HEK293 (cell line): Measurements from ENCODE around the gene RHBDD2.
"Not testable (repeated sequence)": the region's sequence is repeated elsewhere in the genome, so short reads cannot be mapped to it uniquely, and the experiment has no call there.

Experiments
- CTCF ChIA-PET: fragments of 350-600 bp; formaldehyde crosslinking; extraction: SDS; loops from one replicate; lab custom pipeline; 2021; ENCODE audit warnings: antibody characterized with exemption; lab: Yijun Ruan, JAX
- POLR2A ChIA-PET: fragments of 300-600 bp; formaldehyde crosslinking; extraction: SDS; loops from one replicate; lab custom pipeline; 2020; ENCODE audit warnings: antibody characterized with exemption, inconsistent platforms; lab: Yijun Ruan, JAX
- H3K27ac ChIP-seq: fragments of 200-500 bp; sonication (Bioruptor generic); 2 replicates; pipeline ENCODE4 v1.5.1; 2014; ENCODE audit warnings: low read depth, low read length, control low read depth, inconsistent platforms; ENCODE audit errors: extremely low read depth
- H3K36me3 ChIP-seq, 2 experiments: fragments of 200-500 bp in 1 of 2; sonication (Bioruptor generic) in 1 of 2; 1 replicate in 1 of 2; 2 replicates in 1 of 2; pipeline ENCODE4 v1.5.1; 2014 to 2017; ENCODE audit warnings: inconsistent platforms in 2 of 2, low read length in 2 of 2; ENCODE audit not compliant: control insufficient read depth in 2 of 2, insufficient read depth in 1 of 2
- H3K4me1 ChIP-seq: fragments of 200-500 bp; sonication (Bioruptor generic); 2 replicates; pipeline ENCODE4 v1.5.1; 2014; ENCODE audit warnings: mild to moderate bottlenecking, low read length, inconsistent platforms; ENCODE audit not compliant: control insufficient read depth, insufficient read depth
- H3K4me3 ChIP-seq: 2 replicates; pipeline ENCODE4 v1.5.1; 2011; ENCODE audit warnings: low read depth, mild to moderate bottlenecking, control low read depth, low read length, moderate library complexity
- H3K9me3 ChIP-seq: fragments of 200-500 bp; sonication (Bioruptor generic); 2 replicates; pipeline ENCODE4 v1.5.1; 2014; ENCODE audit warnings: low read depth, low read length, inconsistent platforms; ENCODE audit not compliant: control insufficient read depth, insufficient read depth
- GLIS1 ChIP-seq: fragments of 450-650 bp; formaldehyde crosslinking; IDR thresholded peaks from 2 replicates; pipeline ENCODE4 v1.5.1; 2016; ENCODE audit warnings: missing biosample characterization, missing genetic modification characterization
- KLF1 ChIP-seq: fragments of 450-650 bp; formaldehyde crosslinking; IDR thresholded peaks from 2 replicates; pipeline ENCODE4 v1.5.1; 2016; ENCODE audit warnings: missing biosample characterization, missing genetic modification characterization
- KLF16 ChIP-seq: fragments of 450-650 bp; formaldehyde crosslinking; IDR thresholded peaks from 2 replicates; pipeline ENCODE4 v1.5.1; 2017; ENCODE audit warnings: missing biosample characterization, missing genetic modification characterization
- OSR2 ChIP-seq: fragments of 450-650 bp; formaldehyde crosslinking; IDR thresholded peaks from 2 replicates; pipeline ENCODE4 v1.5.1; 2016; ENCODE audit warnings: missing biosample characterization, missing genetic modification characterization
- REPIN1 ChIP-seq: fragments of 450-650 bp; formaldehyde crosslinking; IDR thresholded peaks from 2 replicates; pipeline ENCODE4 v1.5.1; 2017; ENCODE audit warnings: missing biosample characterization, missing genetic modification characterization, low read depth
- SCRT2 ChIP-seq: fragments of 450-650 bp; formaldehyde crosslinking; IDR thresholded peaks from 2 replicates; pipeline ENCODE4 v1.5.1; 2016; ENCODE audit warnings: missing biosample characterization, missing genetic modification characterization
- ZBTB17 ChIP-seq: fragments of 450-650 bp; formaldehyde crosslinking; IDR thresholded peaks from 2 replicates; pipeline ENCODE4 v1.5.1; 2016; ENCODE audit warnings: missing biosample characterization, missing genetic modification characterization
- ZBTB48 ChIP-seq: fragments of 450-650 bp; formaldehyde crosslinking; IDR thresholded peaks from 2 replicates; pipeline ENCODE4 v1.5.1; 2016; ENCODE audit warnings: missing biosample characterization, missing genetic modification characterization
- ZIC2 ChIP-seq: fragments of 450-650 bp; formaldehyde crosslinking; IDR thresholded peaks from 2 replicates; pipeline ENCODE4 v1.5.1; 2016; ENCODE audit warnings: missing biosample characterization, missing genetic modification characterization
- ZNF121 ChIP-seq: fragments of 450-650 bp; formaldehyde crosslinking; IDR thresholded peaks from 2 replicates; pipeline ENCODE4 v1.5.1; 2016; ENCODE audit warnings: missing biosample characterization, missing genetic modification characterization
- ZNF140 ChIP-seq: fragments of 450-650 bp; formaldehyde crosslinking; IDR thresholded peaks from 2 replicates; pipeline ENCODE4 v1.5.1; 2016; ENCODE audit warnings: missing biosample characterization, missing genetic modification characterization
- ZNF311 ChIP-seq: fragments of 450-650 bp; formaldehyde crosslinking; IDR thresholded peaks from 2 replicates; pipeline ENCODE4 v1.5.1; 2017; ENCODE audit warnings: missing biosample characterization, missing genetic modification characterization, borderline replicate concordance
- ZNF350 ChIP-seq: fragments of 450-650 bp; formaldehyde crosslinking; IDR thresholded peaks from 2 replicates; pipeline ENCODE4 v1.5.0; 2017; ENCODE audit warnings: missing biosample characterization, mild to moderate bottlenecking, missing genetic modification characterization
- ZNF521 ChIP-seq: fragments of 450-650 bp; formaldehyde crosslinking; IDR thresholded peaks from 2 replicates; pipeline ENCODE4 v1.5.1; 2017; ENCODE audit warnings: missing biosample characterization, mild to moderate bottlenecking, missing genetic modification characterization
- ZNF792 ChIP-seq: fragments of 450-650 bp; formaldehyde crosslinking; IDR thresholded peaks from 2 replicates; pipeline ENCODE4 v1.5.1; 2016; ENCODE audit warnings: missing biosample characterization, missing genetic modification characterization
- TF ChIP-seq, protein P1 (sequence below): fragments of 450-650 bp; formaldehyde crosslinking; IDR thresholded peaks from 2 replicates; pipeline ENCODE4 v1.5.1; 2017; ENCODE audit warnings: missing biosample characterization, missing genetic modification characterization
- TF ChIP-seq, protein P2 (sequence below): fragments of 450-650 bp; formaldehyde crosslinking; IDR thresholded peaks from 2 replicates; pipeline ENCODE4 v1.5.1; 2016; ENCODE audit warnings: missing biosample characterization, missing genetic modification characterization
- TF ChIP-seq, protein P3 (sequence below): fragments of 450-650 bp; formaldehyde crosslinking; IDR thresholded peaks from 2 replicates; pipeline ENCODE4 v1.5.1; 2016; ENCODE audit warnings: missing biosample characterization, missing genetic modification characterization, borderline replicate concordance
- TF ChIP-seq, protein P4 (sequence below): fragments of 450-650 bp; formaldehyde crosslinking; IDR thresholded peaks from 2 replicates; pipeline ENCODE4 v1.5.1; 2016; ENCODE audit warnings: missing biosample characterization, missing genetic modification characterization

The RHBDD2 gene

DNA sequence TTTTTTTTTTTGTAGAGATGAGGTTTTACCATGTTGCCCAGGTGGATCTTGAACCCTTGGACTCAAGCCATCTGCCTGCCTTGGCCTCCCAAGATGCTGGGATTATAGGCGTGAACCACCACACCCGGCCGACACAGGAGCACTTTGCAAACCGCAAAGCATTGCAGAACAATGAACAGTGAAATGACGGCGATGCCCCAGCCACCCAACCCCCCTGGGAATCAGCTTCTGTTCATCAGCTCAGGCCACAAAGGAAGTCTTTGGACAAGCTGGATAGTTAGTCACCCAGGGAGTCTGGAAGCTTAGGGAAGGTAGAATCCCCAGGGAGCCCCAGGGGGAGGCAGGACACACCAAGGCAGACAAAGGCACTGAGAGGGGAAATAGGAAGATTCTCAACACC, 49.2 kb upstream of the RHBDD2 start:
- H3K9me3 ChIP-seq, POLR2A ChIA-PET: not testable (repeated sequence)
- TF ChIP-seq GLIS1 (tag by site-specific recombination): 0 out of 2 replicates have a peak, but pooled peaks have one; percentile 31
- TF ChIP-seq OSR2: peak; percentile 67
- 0 out of 2 replicates have a peak, but pooled peaks have one; percentile 19 for TF ChIP-seq KLF1 (tag by site-specific recombination)
- TF ChIP-seq, all 188 proteins: peak for 3; not testable (repeated sequence) for 185
- CTCF ChIA-PET, H3K4me3 ChIP-seq, H3K27ac ChIP-seq, H3K36me3 ChIP-seq, H3K4me1 ChIP-seq: not testable (repeated sequence)

DNA sequence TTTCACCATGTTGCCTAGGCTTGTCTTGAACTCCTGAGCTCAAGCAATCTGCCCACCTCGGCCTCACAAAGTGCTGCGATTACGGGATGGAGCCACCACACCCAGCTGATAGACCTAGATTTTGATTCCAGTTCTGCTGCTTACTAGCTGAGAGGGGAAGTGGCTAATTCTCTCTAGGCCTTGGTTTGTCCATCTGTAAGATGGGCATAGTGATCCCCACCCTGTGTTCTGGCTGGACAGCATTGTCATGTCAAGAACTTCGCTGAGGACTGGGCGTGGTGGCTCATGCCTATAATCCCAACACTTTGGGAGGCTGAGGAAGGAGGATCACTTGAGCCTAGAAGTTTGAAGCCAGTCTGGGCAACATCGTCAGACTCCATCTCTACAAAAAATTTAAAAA, 47.9 kb upstream of the RHBDD2 start:
- Histone ChIP-seq H3K9me3 (no peaks in the 10 kb centered on the region), H3K27ac (no peak overlapping the region), H3K4me1 (no peaks in the 10 kb centered on the region), H3K36me3 (no peaks in the 10 kb centered on the region), H3K4me3 (no peak overlapping the region)
- POLR2A ChIA-PET: no interaction called here
- CTCF ChIA-PET: interaction anchor here (1.0 kb wide), 1 partner anchor 115 kb away, joined by 5 read pairs; no protein-coding TSS in a partner anchor
- TF ChIP-seq KLF16 (no peak), ZNF311 (tag by site-specific recombination) (no peak), ZNF121 (tag by site-specific recombination) (no peak), ZBTB17 (tag by site-specific recombination) (no peak), SCRT2 (tag by site-specific recombination) (no peak), ZBTB48 (tag by site-specific recombination) (no peak), REPIN1 (tag by site-specific recombination) (no peak), ZNF521 (no peak), ZNF792 (tag by site-specific recombination) (no peak), ZIC2 (tag by site-specific recombination) (no peak), ZNF350 (no peak), ZNF140 (tag by site-specific recombination) (no peak)
- TF ChIP-seq, protein P1, sequence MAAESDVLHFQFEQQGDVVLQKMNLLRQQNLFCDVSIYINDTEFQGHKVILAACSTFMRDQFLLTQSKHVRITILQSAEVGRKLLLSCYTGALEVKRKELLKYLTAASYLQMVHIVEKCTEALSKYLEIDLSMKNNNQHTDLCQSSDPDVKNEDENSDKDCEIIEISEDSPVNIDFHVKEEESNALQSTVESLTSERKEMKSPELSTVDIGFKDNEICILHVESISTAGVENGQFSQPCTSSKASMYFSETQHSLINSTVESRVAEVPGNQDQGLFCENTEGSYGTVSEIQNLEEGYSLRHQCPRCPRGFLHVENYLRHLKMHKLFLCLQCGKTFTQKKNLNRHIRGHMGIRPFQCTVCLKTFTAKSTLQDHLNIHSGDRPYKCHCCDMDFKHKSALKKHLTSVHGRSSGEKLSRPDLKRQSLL: no peak
- TF ChIP-seq, protein P2, sequence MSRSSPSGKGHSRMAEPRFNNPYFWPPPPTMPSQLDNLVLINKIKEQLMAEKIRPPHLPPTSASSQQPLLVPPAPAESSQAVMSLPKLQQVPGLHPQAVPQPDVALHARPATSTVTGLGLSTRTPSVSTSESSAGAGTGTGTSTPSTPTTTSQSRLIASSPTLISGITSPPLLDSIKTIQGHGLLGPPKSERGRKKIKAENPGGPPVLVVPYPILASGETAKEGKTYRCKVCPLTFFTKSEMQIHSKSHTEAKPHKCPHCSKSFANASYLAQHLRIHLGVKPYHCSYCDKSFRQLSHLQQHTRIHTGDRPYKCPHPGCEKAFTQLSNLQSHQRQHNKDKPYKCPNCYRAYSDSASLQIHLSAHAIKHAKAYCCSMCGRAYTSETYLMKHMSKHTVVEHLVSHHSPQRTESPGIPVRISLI (tag by site-specific recombination): no peak
- TF ChIP-seq, protein P3, sequence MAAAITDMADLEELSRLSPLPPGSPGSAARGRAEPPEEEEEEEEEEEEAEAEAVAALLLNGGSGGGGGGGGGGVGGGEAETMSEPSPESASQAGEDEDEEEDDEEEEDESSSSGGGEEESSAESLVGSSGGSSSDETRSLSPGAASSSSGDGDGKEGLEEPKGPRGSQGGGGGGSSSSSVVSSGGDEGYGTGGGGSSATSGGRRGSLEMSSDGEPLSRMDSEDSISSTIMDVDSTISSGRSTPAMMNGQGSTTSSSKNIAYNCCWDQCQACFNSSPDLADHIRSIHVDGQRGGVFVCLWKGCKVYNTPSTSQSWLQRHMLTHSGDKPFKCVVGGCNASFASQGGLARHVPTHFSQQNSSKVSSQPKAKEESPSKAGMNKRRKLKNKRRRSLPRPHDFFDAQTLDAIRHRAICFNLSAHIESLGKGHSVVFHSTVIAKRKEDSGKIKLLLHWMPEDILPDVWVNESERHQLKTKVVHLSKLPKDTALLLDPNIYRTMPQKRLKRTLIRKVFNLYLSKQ: no peak
- TF ChIP-seq, protein P4, sequence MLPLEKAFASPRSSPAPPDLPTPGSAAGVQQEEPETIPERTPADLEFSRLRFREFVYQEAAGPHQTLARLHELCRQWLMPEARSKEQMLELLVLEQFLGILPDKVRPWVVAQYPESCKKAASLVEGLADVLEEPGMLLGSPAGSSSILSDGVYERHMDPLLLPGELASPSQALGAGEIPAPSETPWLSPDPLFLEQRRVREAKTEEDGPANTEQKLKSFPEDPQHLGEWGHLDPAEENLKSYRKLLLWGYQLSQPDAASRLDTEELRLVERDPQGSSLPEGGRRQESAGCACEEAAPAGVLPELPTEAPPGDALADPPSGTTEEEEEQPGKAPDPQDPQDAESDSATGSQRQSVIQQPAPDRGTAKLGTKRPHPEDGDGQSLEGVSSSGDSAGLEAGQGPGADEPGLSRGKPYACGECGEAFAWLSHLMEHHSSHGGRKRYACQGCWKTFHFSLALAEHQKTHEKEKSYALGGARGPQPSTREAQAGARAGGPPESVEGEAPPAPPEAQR: no peak
- TF ChIP-seq, all 188 proteins: peak for 0

DNA sequence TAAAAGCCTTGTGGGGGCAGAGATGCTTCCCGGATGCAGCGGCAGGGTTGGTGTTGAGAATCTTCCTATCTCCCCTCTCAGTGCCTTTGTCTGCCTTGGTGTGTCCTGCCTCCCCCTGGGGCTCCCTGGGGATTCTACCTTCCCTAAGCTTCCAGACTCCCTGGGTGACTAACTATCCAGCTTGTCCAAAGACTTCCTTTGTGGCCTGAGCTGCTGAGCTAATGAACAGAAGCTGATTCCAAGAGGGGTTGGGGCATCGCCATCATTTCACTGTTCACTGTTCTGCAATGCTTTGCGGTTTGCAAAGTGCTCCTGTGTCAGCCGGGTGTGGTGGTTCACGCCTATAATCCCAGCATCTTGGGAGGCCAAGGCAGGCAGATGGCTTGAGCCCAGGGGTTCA, 45.2 kb upstream of the RHBDD2 start:
- H3K4me1 ChIP-seq: not testable (repeated sequence)
- CTCF ChIA-PET: interaction anchor here (0.8 kb wide), 1 partner anchor 187 kb away, joined by 4 read pairs; no protein-coding TSS in a partner anchor
- POLR2A ChIA-PET: interaction anchor here (0.7 kb wide), 1 partner anchor 82 kb away, joined by 3 read pairs; no protein-coding TSS in a partner anchor

More for the DNA sequence above, 45.2 kb upstream of the RHBDD2 start:
- not testable (repeated sequence) for H3K4me3 ChIP-seq, H3K36me3 ChIP-seq, H3K27ac ChIP-seq, H3K9me3 ChIP-seq
